ENCODE data around the gene SH3PXD2B.
A peak's percentile ranks its signal among the peaks of the same experiment; 100 is the strongest.
"Not testable (repeated sequence)": the region's sequence is repeated elsewhere in the genome, so short reads cannot be mapped to it uniquely, and the experiment has no call there.

Gene SH3PXD2B

GRCh38 chr5:172311605-172312004, 142.7 kb downstream of the SH3PXD2B start:
- no peak for DNase-seq (ENCODE audit: extremely low read depth in 1 of 2, low read depth in 1 of 2)

- no peak for DNase-seq (ENCODE audit: extremely low read depth in 1 of 2, low read depth in 1 of 2)
Observed at GRCh38 chr5:172311026-172311425, 143.3 kb downstream of the SH3PXD2B start.

- DNase-seq (ENCODE audit: extremely low read depth in 1 of 2, low read depth in 1 of 2): no peak
Observed at GRCh38 chr5:172305380-172305779, 148.9 kb downstream of the SH3PXD2B start.

- DNase-seq (ENCODE audit: extremely low read depth in 1 of 2, low read depth in 1 of 2): no peak
Observed at GRCh38 chr5:172303572-172304335, 150.6 kb downstream of the SH3PXD2B start.

GRCh38 chr5:172303162-172303561, 151.2 kb downstream of the SH3PXD2B start:
- no peak for DNase-seq (ENCODE audit: extremely low read depth in 1 of 2, low read depth in 1 of 2)

GRCh38 chr5:172302047-172302710, 152.1 kb downstream of the SH3PXD2B start:
- DNase-seq (ENCODE audit: extremely low read depth in 1 of 2, low read depth in 1 of 2): no peak

GRCh38 chr5:172299916-172300439, 154.3 kb downstream of the SH3PXD2B start:
- no peak for DNase-seq (ENCODE audit: extremely low read depth in 1 of 2, low read depth in 1 of 2)

- no peak for DNase-seq (ENCODE audit: extremely low read depth in 1 of 2, low read depth in 1 of 2)
Observed at GRCh38 chr5:172294831-172295230, 159.5 kb downstream of the SH3PXD2B start.

- DNase-seq (ENCODE audit: extremely low read depth in 1 of 2, low read depth in 1 of 2): no peak
Observed at GRCh38 chr5:172293745-172294342, 160.5 kb downstream of the SH3PXD2B start.

GRCh38 chr5:172293054-172293744, 161.1 kb downstream of the SH3PXD2B start:
- peak in 1 of 2 donors; percentile 25 for DNase-seq (ENCODE audit: extremely low read depth in 1 of 2, low read depth in 1 of 2)

- DNase-seq (ENCODE audit: extremely low read depth in 1 of 2, low read depth in 1 of 2): not testable (repeated sequence)
Observed at GRCh38 chr5:172291837-172292236, 162.5 kb downstream of the SH3PXD2B start.

GRCh38 chr5:172288465-172288864, 165.9 kb downstream of the SH3PXD2B start:
- no peak for DNase-seq (ENCODE audit: extremely low read depth in 1 of 2, low read depth in 1 of 2)

GRCh38 chr5:172287140-172287539, 167.2 kb downstream of the SH3PXD2B start:
- not testable (repeated sequence) for DNase-seq (ENCODE audit: extremely low read depth in 1 of 2, low read depth in 1 of 2)

- no peak for DNase-seq (ENCODE audit: extremely low read depth in 1 of 2, low read depth in 1 of 2)
Observed at GRCh38 chr5:172285226-172286143, 168.8 kb downstream of the SH3PXD2B start.

GRCh38 chr5:172284611-172284980, 169.7 kb downstream of the SH3PXD2B start:
- no peak for DNase-seq (ENCODE audit: extremely low read depth in 1 of 2, low read depth in 1 of 2)

- DNase-seq (ENCODE audit: extremely low read depth in 1 of 2, low read depth in 1 of 2): peak in 1 of 2 donors; percentile 69
Observed at GRCh38 chr5:172283862-172284610, 170.3 kb downstream of the SH3PXD2B start.

GRCh38 chr5:172283020-172283861, 171.1 kb downstream of the SH3PXD2B start, which contains the start of gene UBTD2:
Gene UBTD2, minus strand, starts transcription at chr5:172283764. Its CDS starts 99 bp downstream, at chr5:172283665.
- DNase-seq (ENCODE audit: extremely low read depth in 1 of 2, low read depth in 1 of 2): peak; percentile 40 to 58

- DNase-seq (ENCODE audit: extremely low read depth in 1 of 2, low read depth in 1 of 2): no peak
Observed at GRCh38 chr5:172282272-172283019, 171.9 kb downstream of the SH3PXD2B start.

Measured in activated CD8-positive, alpha-beta memory T cell treated with anti-CD3 and anti-CD28 coated beads for 1 hour (primary cell).